Neural crest cell (in vitro differentiated cells): Measurements from ENCODE around the gene SEMA3A. TPM values are rescaled to one million over a fixed set of nuclear protein-coding genes. Genes with fewer than 3 reads are reported as not detected.
A peak's percentile ranks its signal among the peaks of the same experiment; 100 is the strongest.

Experiments
- DNase-seq: peaks from one replicate; pipeline ENCODE4 v3.0.0; 2021; ENCODE audit warnings: low read depth, mixed read lengths, low spot score
- H3K27ac Mint-ChIP-seq: one replicate; pipeline ENCODE4 v1.8.0; 2021; ENCODE audit warnings: mild to moderate bottlenecking, mixed read lengths; ENCODE audit not compliant: unreplicated experiment
- H3K27me3 Mint-ChIP-seq: 2 replicates; pipeline ENCODE4 v1.8.0; 2021; ENCODE audit warnings: low read depth, mild to moderate bottlenecking, mixed read lengths
- H3K36me3 Mint-ChIP-seq: 2 replicates; pipeline ENCODE4 v1.8.0; 2021; ENCODE audit warnings: low read depth, mild to moderate bottlenecking, mixed read lengths
- H3K4me1 Mint-ChIP-seq: 2 replicates; pipeline ENCODE4 v1.8.0; 2021; ENCODE audit warnings: mixed read lengths
- H3K4me3 Mint-ChIP-seq: one replicate; pipeline ENCODE4 v1.8.0; 2021; ENCODE audit warnings: mild to moderate bottlenecking, mixed read lengths
- H3K9me3 Mint-ChIP-seq: 2 replicates; pipeline ENCODE4 v1.8.0; 2021; ENCODE audit warnings: mixed read lengths
- total RNA-seq: library from RNA; stranded (reverse); gene quantifications from 2 replicates; pipeline ENCODE4 v1.2.1, GENCODE V29; 2021
- TF ChIP-seq, protein P1 (sequence below): fragments of 200-600 bp; sonication (generic); conservative IDR thresholded peaks from 2 replicates; pipeline ENCODE4 v1.5.0; 2021; ENCODE audit warnings: antibody characterized with exemption, mild to moderate bottlenecking

SEMA3A gene
- total RNA-seq, 1 donor from 2014 or later = 24.7 TPM

DNA sequence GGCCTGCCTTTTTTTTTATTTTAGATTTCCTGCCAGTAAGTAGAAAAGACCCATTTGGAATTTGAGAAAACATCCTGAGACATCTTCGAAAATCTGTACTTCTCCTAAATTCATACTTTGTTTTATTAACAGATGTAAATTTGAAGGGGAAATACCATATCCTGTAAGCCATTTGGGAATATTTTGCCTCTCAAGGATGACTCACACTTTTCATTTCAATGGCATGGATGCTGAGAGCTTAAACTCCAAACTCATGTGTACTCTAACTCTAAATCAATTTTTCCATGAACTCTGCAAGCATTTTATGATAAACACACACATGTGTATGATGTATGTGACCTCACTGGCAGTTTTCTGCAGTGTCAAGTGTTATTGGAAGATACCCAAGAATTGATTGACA, 89.0 kb downstream of the SEMA3A start:
- Mint-ChIP-seq H3K4me3 (no peak overlapping the region), H3K27me3 (no peaks in the 10 kb centered on the region), H3K4me1 (peaks cover 10% of the 10 kb centered on the region), H3K9me3 (no peaks in the 10 kb centered on the region), H3K36me3 (peaks cover 3% of the 10 kb centered on the region), H3K27ac (no peak overlapping the region)
- TF ChIP-seq, protein P1, sequence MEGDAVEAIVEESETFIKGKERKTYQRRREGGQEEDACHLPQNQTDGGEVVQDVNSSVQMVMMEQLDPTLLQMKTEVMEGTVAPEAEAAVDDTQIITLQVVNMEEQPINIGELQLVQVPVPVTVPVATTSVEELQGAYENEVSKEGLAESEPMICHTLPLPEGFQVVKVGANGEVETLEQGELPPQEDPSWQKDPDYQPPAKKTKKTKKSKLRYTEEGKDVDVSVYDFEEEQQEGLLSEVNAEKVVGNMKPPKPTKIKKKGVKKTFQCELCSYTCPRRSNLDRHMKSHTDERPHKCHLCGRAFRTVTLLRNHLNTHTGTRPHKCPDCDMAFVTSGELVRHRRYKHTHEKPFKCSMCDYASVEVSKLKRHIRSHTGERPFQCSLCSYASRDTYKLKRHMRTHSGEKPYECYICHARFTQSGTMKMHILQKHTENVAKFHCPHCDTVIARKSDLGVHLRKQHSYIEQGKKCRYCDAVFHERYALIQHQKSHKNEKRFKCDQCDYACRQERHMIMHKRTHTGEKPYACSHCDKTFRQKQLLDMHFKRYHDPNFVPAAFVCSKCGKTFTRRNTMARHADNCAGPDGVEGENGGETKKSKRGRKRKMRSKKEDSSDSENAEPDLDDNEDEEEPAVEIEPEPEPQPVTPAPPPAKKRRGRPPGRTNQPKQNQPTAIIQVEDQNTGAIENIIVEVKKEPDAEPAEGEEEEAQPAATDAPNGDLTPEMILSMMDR = no peak
- no peak for DNase-seq

DNA sequence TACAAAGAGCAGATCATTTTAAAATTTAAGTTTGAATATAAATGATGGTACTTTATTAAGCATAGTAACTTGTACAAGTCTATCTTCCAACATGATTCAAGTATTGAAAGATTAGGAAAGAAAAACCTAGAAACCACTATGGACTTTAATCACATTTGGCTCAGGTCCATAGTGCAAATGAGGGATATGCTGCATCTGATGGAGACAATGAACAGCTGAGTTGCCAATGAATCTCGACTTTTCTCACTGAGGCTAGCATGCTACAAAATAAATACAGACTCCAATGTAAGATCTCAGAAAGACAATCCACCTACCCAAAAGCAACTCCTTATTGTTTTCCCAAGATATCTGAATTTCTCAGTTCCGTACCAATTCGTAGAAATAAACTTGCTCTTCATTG, 89.8 kb downstream of the SEMA3A start:
- no peaks in the 10 kb centered on the region for H3K9me3 Mint-ChIP-seq
- TF ChIP-seq, protein P1 = no peak
- H3K4me3 Mint-ChIP-seq = no peak overlapping the region
- DNase-seq = no peak
- no peaks in the 10 kb centered on the region for H3K27me3 Mint-ChIP-seq
- peaks cover 3% of the 10 kb centered on the region for H3K36me3 Mint-ChIP-seq
- no peak overlapping the region for H3K27ac Mint-ChIP-seq
- peaks cover 4% of the 10 kb centered on the region for H3K4me1 Mint-ChIP-seq

DNA sequence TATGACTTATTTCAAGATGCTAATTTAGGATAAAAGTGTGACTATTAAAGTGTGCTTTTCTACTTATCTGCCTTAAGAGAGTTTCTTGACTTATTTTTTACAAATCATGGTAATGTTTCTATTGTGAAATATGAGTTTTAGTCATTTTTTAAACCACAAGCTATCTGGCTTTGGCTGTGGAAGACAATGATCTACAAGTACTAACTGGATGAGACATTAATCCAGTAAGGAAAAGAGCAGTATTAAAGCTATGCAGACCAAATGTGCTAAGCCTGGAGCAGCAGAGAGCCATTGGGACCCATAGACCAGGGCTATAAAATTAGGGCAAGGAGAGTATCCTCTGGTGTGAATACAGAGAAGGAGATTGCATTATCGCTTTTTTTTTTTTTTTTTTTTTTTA, 92.4 kb downstream of the SEMA3A start:
- Mint-ChIP-seq H3K27ac (no peak overlapping the region), H3K9me3 (no peaks in the 10 kb centered on the region), H3K4me1 (peaks cover 3% of the 10 kb centered on the region), H3K27me3 (no peaks in the 10 kb centered on the region), H3K36me3 (no peaks in the 10 kb centered on the region), H3K4me3 (no peak overlapping the region)
- TF ChIP-seq, protein P1 = no peak
- DNase-seq = no peak

DNA sequence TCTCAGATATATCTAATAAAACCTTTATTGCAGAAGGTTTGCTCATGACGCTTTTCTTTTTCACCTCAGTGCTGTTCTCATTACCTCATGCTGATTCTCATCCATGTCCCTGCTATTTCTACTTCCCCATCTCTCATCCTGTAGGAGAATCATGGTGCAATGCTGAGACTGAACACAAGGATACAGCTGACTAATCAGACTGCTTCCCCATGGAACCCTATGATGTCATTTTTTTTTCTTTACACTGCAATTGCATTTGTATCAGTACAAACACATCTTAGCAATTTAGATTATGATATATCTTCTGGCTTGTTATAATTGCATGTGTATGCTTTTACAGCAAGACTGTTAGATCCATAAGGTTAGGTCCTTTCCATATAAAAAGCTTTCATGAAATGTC, 93.7 kb downstream of the SEMA3A start:
- DNase-seq = no peak
- no peaks in the 10 kb centered on the region for H3K9me3 Mint-ChIP-seq
- H3K27ac Mint-ChIP-seq = no peak overlapping the region
- peaks cover 8% of the 10 kb centered on the region for H3K4me1 Mint-ChIP-seq
- TF ChIP-seq, protein P1 = peak; percentile 43
- H3K4me3 Mint-ChIP-seq = no peak overlapping the region
- H3K27me3 Mint-ChIP-seq = no peaks in the 10 kb centered on the region
- no peaks in the 10 kb centered on the region for H3K36me3 Mint-ChIP-seq

DNA sequence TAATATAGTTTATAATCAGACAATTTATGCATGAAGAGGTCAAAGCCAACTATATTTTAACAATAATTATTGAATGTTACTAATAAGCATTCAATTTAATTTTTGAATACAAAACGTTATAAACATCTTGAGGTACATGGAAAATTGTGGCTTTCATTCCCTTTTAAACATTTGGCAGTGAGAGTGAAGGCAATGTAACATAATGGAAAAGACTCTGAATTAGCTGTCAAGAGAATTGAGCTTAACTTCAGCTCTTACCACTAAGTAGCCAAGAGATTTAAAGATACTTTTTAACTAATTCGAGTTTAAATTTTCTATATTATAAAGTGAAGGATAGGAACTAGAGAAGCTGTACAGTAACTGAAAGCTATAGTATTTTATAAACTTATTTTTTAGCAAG, 98.6 kb downstream of the SEMA3A start:
- Mint-ChIP-seq H3K9me3 (no peaks in the 10 kb centered on the region), H3K27ac (no peak overlapping the region), H3K4me1 (peaks cover 23% of the 10 kb centered on the region), H3K36me3 (peaks cover 3% of the 10 kb centered on the region), H3K27me3 (no peaks in the 10 kb centered on the region), H3K4me3 (no peak overlapping the region)
- TF ChIP-seq, protein P1 = no peak
- no peak for DNase-seq

DNA sequence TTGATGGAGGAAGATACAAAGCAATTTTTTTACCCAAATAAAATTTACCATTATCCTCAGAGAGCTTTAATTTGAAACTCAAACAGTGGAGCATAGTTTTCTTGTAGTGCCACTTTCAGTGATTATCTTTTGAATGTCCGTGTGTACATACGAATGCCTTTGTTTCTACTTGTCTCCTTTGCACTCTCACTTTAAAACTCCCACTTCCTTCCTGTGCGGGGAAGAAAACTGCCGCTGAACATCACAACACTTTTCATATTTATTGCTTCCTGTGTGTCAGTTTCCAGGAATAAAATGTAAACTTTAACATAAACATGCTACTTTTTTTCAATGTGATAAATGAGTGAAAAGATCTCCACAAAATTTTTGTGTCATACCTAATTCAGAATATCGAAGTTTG, 102.4 kb downstream of the SEMA3A start:
- H3K27ac Mint-ChIP-seq = no peak overlapping the region

More for the DNA sequence above, 102.4 kb downstream of the SEMA3A start:
- TF ChIP-seq, protein P1 = no peak
- no peak overlapping the region for H3K4me3 Mint-ChIP-seq
- no peak for DNase-seq
- H3K4me1 Mint-ChIP-seq = peaks cover 33% of the 10 kb centered on the region
- H3K36me3 Mint-ChIP-seq = peaks cover 3% of the 10 kb centered on the region
- H3K27me3 Mint-ChIP-seq = no peaks in the 10 kb centered on the region
- H3K9me3 Mint-ChIP-seq = no peaks in the 10 kb centered on the region
